IPS-NIHi7 (cell line): ENCODE measurements around the gene TCERG1L.

Source experiments
- DNase-seq: peaks from one replicate; pipeline ENCODE4 v3.0.0; 2012; ENCODE audit warnings: mixed read lengths; ENCODE audit errors: extremely low spot score

TCERG1L gene

GRCh38 chr10:131071721-131072120 is 239.8 kb downstream of the TCERG1L start:
- DNase-seq: no peak

GRCh38 chr10:131070856-131071255 is 240.7 kb downstream of the TCERG1L start:
- no peak for DNase-seq

- no peak for DNase-seq
These were observed 242.8 kb downstream of the TCERG1L start for GRCh38 chr10:131068760-131069159.

GRCh38 chr10:131068311-131068710 is 243.2 kb downstream of the TCERG1L start:
- no peak for DNase-seq

GRCh38 chr10:131067690-131068089 is 243.8 kb downstream of the TCERG1L start:
- no peak for DNase-seq

GRCh38 chr10:131065673-131066305 is 245.7 kb downstream of the TCERG1L start:
- DNase-seq: no peak

GRCh38 chr10:131063311-131063710 is 248.2 kb downstream of the TCERG1L start:
- DNase-seq: no peak

- no peak for DNase-seq
These were observed 248.8 kb downstream of the TCERG1L start for GRCh38 chr10:131062621-131063260.

- no peak for DNase-seq
These were observed 250.3 kb downstream of the TCERG1L start for GRCh38 chr10:131061216-131061615.

GRCh38 chr10:131059881-131060280 is 251.6 kb downstream of the TCERG1L start:
- DNase-seq: no peak

GRCh38 chr10:131058799-131059198 is 252.7 kb downstream of the TCERG1L start:
- DNase-seq: no peak

- no peak for DNase-seq
These were observed 254.7 kb downstream of the TCERG1L start for GRCh38 chr10:131056781-131057180.

- DNase-seq: no peak
These were observed 255.4 kb downstream of the TCERG1L start for GRCh38 chr10:131056091-131056579.

- no peak for DNase-seq
These were observed 256.1 kb downstream of the TCERG1L start for GRCh38 chr10:131055437-131055836.

GRCh38 chr10:131053192-131053591 is 258.3 kb downstream of the TCERG1L start:
- DNase-seq: no peak

- no peak for DNase-seq
These were observed 261.3 kb downstream of the TCERG1L start for GRCh38 chr10:131050162-131050766.

- peak; percentile 84 for DNase-seq
These were observed 262.5 kb downstream of the TCERG1L start for GRCh38 chr10:131049016-131049415.

GRCh38 chr10:131048606-131049005 is 262.9 kb downstream of the TCERG1L start:
- no peak for DNase-seq

- no peak for DNase-seq
These were observed 264.0 kb downstream of the TCERG1L start for GRCh38 chr10:131047501-131047900.

GRCh38 chr10:131046194-131046593 is 265.3 kb downstream of the TCERG1L start:
- no peak for DNase-seq

GRCh38 chr10:131044379-131045111 is 267.0 kb downstream of the TCERG1L start:
- no peak for DNase-seq

- no peak for DNase-seq
These were observed 268.4 kb downstream of the TCERG1L start for GRCh38 chr10:131043039-131043691.
